Colonic mucosa (tissue), 4 donors: ENCODE measurements around the gene ACSF2. TPM values are rescaled to one million over a fixed set of nuclear protein-coding genes. Genes with fewer than 3 reads are reported as not detected.
"Not testable (repeated sequence)": the region's sequence is repeated elsewhere in the genome, so short reads cannot be mapped to it uniquely, and the experiment has no call there.

Experiments used
- DNase-seq: peaks from one replicate; pipeline ENCODE4 v3.0.0-alpha.2; 2020
- H3K27ac ChIP-seq: fragments of 200-600 bp; one replicate; pipeline ENCODE4 v1.8.0; 2021
- H3K27me3 ChIP-seq: fragments of 200-600 bp; one replicate; pipeline ENCODE4 v1.8.0; 2021
- H3K36me3 ChIP-seq: fragments of 200-600 bp; one replicate; pipeline ENCODE4 v1.8.0; 2021
- H3K4me1 ChIP-seq: fragments of 200-600 bp; one replicate; pipeline ENCODE4 v1.8.0; 2021; ENCODE audit warnings: mild to moderate bottlenecking
- H3K4me3 ChIP-seq: fragments of 200-600 bp; one replicate; pipeline ENCODE4 v1.8.0; 2021
- H3K9ac ChIP-seq, 2 donors: one replicate each; pipeline ENCODE4 v1.7.0; 2013; ENCODE audit warnings: control low read depth in 2 of 2, low read depth in 2 of 2, low read length in 2 of 2
- H3K9me3 ChIP-seq: fragments of 200-600 bp; one replicate; pipeline ENCODE4 v1.8.0; 2021
- intact Hi-C: fragments of 100-400 bp; cut with DNase I; formaldehyde crosslinking; loops from one replicate; pipeline ENCODE4 v1.14.1; 2022
- total RNA-seq, 2 donors: library from RNA; stranded (reverse); fragmentation: NEBNext Ultra II Directional in 1 of 2; extraction: Animal tissue kit (Norgen Biotek cat#: 25700) in 1 of 2; gene quantifications; one replicate each; pipeline ENCODE4 v1.2.1, GENCODE V29; 2021
- TF ChIP-seq, protein P1 (sequence below): fragments of 200-600 bp; IDR thresholded peaks from one replicate; pipeline ENCODE4 v1.8.0; 2022; ENCODE audit warnings: antibody characterized with exemption, mild to moderate bottlenecking
- donor health status: healthy.
- donor health status: DM: no; HTN: no; CAD: no.
- donor health status: DM: no; HTN: no; CAD: no.

ACSF2 gene
- total RNA-seq, 2 donors from 2014 or later: 50.8 to 119 TPM

DNA sequence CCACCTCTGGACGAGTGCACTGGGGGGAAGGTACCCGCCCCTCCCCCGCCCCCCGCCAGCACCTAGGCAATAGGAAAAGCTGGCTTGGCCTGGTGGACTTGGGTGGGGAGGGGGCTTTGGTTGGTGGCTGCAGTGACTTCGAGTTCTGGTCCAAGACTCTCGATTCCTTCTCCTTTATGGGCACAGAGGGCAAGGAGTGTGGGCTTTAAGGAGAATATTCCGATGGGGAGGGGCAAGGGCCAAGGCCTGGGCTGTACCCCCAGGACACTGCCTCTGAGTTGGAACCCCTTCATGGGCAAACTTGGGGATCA is 409 bp downstream of the ACSF2 start:
- peaks cover 22% of the 10 kb centered on the region for H3K4me1 ChIP-seq
- DNase-seq: no peak

DNA sequence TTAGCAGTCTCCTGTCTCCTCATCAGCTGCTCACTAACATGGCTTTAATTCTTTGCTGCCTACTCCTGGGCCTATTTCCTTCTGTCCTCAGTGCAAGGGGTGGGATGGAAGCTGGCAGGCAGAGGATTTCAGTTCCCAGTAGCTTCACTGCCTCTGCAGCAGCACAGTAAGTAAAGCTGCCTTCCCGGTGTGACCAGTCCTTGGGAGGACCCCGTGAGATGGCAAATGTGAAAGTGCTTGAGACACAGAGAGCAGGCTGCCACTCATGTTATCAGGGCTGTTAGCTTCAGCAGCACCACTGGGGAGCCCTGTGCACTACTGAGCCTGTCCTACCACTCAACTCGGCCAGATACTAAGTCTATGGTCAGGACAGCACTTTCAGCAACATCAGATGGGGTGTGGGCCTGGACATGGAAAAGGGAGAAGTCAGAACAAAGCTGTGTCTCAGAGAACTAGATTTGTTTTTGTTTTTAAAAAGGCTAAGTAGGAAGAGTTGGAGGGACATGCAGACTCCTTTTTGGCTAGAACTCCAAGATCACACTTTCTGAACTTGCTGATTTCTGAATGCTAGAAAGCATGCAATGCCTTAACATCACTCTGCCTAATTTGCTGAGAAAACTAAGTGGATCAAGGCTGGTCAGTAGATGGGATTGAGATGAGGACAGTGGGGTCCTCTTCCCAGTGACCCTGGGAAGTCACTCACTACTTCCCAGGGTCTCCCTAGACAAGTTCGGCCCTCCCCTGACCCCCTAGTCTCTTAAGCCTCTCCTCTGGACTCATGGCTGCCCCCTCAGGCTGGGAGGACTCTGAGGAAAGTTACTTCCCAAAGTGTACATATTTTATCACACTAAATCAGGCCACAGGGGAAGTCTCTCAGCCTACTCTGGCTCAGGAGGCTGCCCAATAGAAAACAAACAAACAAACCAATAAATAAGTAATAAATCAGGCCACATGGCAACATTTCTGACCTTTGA is 1.1 kb downstream of the ACSF2 start:
- Histone ChIP-seq H3K36me3 (peaks cover 4% of the 10 kb centered on the region), H3K4me1 (peaks cover 18% of the 10 kb centered on the region), H3K27ac (peak overlapping the region; percentile 79), H3K4me3 (peak overlapping the region; percentile 80), H3K27me3 (no peaks in the 10 kb centered on the region), H3K9ac (peak overlapping the region; percentile 25 to 97), H3K9me3 (no peaks in the 10 kb centered on the region)
- DNase-seq: peak; percentile 54
- intact Hi-C loops: no loop called here
- TF ChIP-seq, protein P1, sequence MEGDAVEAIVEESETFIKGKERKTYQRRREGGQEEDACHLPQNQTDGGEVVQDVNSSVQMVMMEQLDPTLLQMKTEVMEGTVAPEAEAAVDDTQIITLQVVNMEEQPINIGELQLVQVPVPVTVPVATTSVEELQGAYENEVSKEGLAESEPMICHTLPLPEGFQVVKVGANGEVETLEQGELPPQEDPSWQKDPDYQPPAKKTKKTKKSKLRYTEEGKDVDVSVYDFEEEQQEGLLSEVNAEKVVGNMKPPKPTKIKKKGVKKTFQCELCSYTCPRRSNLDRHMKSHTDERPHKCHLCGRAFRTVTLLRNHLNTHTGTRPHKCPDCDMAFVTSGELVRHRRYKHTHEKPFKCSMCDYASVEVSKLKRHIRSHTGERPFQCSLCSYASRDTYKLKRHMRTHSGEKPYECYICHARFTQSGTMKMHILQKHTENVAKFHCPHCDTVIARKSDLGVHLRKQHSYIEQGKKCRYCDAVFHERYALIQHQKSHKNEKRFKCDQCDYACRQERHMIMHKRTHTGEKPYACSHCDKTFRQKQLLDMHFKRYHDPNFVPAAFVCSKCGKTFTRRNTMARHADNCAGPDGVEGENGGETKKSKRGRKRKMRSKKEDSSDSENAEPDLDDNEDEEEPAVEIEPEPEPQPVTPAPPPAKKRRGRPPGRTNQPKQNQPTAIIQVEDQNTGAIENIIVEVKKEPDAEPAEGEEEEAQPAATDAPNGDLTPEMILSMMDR: no peak

More for the DNA sequence above, 409 bp downstream of the ACSF2 start:
- TF ChIP-seq, protein P1: no peak
- intact Hi-C loops: no loop called here
- H3K4me3 ChIP-seq: peak overlapping the region; percentile 80
- H3K9ac ChIP-seq: peak overlapping the region; percentile 25 to 97
- no peaks in the 10 kb centered on the region for H3K9me3 ChIP-seq
- peak overlapping the region; percentile 79 for H3K27ac ChIP-seq
- H3K27me3 ChIP-seq: no peaks in the 10 kb centered on the region
- peaks cover 4% of the 10 kb centered on the region for H3K36me3 ChIP-seq

DNA sequence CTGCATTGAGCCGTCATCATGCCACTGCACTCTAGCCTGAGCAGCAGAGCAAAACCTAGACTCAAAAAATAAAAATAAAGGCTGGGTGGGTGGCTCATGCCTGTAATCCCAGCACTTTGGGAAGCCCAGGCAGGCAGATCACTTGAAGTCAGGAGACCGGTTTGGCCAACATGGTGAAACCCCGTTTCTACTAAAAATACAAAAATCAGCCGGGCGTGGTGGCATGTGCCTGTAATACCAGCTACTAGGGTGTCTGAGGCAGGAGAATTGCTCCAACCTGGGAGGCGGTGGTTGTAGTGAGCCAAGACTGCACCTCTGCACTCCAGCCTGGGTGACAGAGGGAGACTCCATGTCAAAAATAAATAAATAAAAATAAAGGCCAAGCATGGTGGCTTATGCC is 2.1 kb downstream of the ACSF2 start:
- H3K36me3 ChIP-seq, H3K27me3 ChIP-seq, H3K9me3 ChIP-seq, intact Hi-C loops, H3K4me3 ChIP-seq, DNase-seq, H3K27ac ChIP-seq: not testable (repeated sequence)
- peak overlapping the region in 1 of 2 donors; percentile 97 for H3K9ac ChIP-seq
- peaks cover 18% of the 10 kb centered on the region for H3K4me1 ChIP-seq

DNA sequence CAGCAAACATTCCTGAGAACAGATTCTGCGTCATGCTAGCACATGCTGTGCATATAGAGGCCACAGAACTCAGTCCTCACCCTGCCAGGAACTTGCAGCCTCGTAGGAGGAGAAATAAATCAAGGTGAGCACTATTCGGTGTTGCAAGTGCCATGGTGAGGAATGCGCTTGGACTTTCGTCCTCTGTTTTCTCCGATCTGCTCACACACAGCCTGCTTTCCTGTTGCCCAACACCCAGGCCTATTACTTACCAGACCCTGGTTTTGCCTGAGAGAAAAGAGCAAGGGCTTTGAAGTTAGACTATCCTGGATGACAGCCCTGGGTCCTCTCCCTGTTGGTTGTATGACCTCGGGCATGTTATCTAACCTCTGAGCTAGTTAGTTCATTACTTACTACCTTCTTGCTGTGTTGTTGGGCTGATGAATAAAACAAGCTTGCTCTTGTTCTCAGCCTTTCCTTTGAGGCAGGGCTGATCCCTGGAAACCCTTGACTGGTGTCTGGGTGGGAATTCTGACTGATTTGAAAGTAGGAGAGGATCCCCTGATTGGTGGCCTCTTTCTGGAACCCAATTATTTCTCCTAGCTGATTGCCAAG is 2.9 kb downstream of the ACSF2 start:
- Histone ChIP-seq H3K27me3 (no peaks in the 10 kb centered on the region), H3K4me3 (no peak overlapping the region), H3K9ac (peak overlapping the region in 1 of 2 donors; percentile 38), H3K27ac (no peak overlapping the region), H3K4me1 (peaks cover 18% of the 10 kb centered on the region), H3K9me3 (no peaks in the 10 kb centered on the region), H3K36me3 (peaks cover 4% of the 10 kb centered on the region)
- DNase-seq: no peak
- intact Hi-C loops: no loop called here
- TF ChIP-seq, protein P1: no peak

DNA sequence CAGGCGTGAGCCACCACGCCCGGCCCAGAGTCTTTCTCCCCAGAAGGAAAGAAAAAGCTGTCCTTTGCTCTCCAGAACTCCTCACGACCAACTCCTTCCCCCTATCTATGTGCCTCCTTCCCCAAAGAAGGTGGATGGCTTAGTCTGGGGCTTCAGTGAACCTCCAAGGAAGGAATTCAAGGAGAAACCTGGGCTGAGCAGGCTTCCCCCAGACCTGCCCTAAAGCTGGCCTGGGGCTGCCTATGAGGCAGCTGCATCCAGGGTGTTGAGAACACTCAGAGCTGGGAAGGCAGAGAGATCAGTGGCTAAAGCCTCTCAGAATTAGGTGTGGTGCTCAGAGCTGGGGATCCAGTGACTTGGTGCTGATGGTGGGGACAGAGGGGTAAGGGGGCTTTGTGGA is 3.8 kb downstream of the ACSF2 start:
- no peak overlapping the region for H3K9ac ChIP-seq
- H3K4me1 ChIP-seq: peaks cover 18% of the 10 kb centered on the region
- intact Hi-C loops: no loop called here
- H3K4me3 ChIP-seq: no peak overlapping the region
- H3K36me3 ChIP-seq: peaks cover 4% of the 10 kb centered on the region
- TF ChIP-seq, protein P1: no peak
- no peaks in the 10 kb centered on the region for H3K27me3 ChIP-seq
- H3K27ac ChIP-seq: no peak overlapping the region
- DNase-seq: no peak
- H3K9me3 ChIP-seq: no peaks in the 10 kb centered on the region
